Bronchial epithelial cell (primary cell): ENCODE data around the gene SEMA3C. TPM values are rescaled to one million over a fixed set of nuclear protein-coding genes. Genes with fewer than 3 reads are reported as not detected.

Source experiments
- DNase-seq: peaks from one replicate; pipeline ENCODE4 v3.0.0-alpha.2; 2010; ENCODE audit warnings: low read depth
- FAIRE-seq: peaks from 2 replicates; lab custom pipeline; 2011; peaks lifted over from hg19 to GRCh38; lab: Jason Lieb, UNC
- H3K27me3 ChIP-seq: 2 replicates; pipeline ENCODE4 v1.5.1; 2011; ENCODE audit warnings: low read length; ENCODE audit not compliant: control insufficient read depth, insufficient read depth
- H3K36me3 ChIP-seq: 2 replicates; pipeline ENCODE4 v1.5.1; 2011; ENCODE audit warnings: low read length; ENCODE audit not compliant: control insufficient read depth, insufficient read depth
- H3K4me3 ChIP-seq: 2 replicates; pipeline ENCODE4 v1.5.1; 2011; ENCODE audit warnings: mild to moderate bottlenecking, low read depth, low read length, control low read depth
- total RNA-seq: library from RNA; depleted of rRNA; stranded (reverse); fragments of >200 nt; gene quantifications from 2 replicates; pipeline ENCODE4 v1.2.1, GENCODE V29; 2014
- TF ChIP-seq, protein P1 (sequence below): IDR thresholded peaks from 2 replicates; pipeline ENCODE4 v1.5.1; 2011; ENCODE audit warnings: mild to moderate bottlenecking, moderate library complexity, low read length, control low read depth, inconsistent platforms; ENCODE audit not compliant: insufficient read depth, severe bottlenecking

Gene SEMA3C
- total RNA-seq, 1 donor from 2014 or later = 178 TPM

DNA sequence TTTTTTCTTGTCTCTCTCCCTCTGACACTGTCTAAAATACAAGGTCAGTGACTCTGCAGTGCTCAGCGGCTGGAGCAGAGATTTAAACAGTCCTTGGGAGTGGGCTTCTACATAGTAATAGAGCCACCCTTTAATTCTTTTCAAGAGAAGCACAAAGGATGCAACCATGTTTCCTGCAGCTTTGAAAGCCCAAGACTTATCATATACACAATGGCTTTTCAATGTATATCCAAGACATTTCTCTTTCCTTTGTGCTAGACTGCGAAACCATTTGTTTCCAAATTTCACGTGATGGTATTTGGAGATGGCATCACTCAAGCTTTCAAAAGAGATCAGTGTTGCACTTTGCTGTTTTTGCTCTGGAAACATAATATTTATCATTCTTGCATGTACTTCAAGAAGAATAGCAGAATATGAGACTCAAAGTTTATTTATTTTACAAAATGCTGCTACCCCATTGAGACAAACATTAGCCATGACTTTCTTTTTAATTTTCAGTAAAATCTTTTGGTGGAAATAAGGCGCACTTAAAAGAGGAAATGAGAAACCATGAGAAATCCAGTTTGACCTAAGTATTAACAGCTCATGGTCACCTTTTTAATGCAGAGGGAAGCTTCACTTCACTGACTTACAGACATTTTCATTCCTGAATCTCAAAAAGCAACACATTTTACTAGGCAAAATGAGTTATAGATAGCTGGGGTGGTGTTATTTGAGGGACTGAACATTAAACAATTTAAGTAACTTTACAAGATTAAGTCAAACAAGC, 76.6 kb downstream of the SEMA3C start:
- no peak for FAIRE-seq
- TF ChIP-seq, protein P1, sequence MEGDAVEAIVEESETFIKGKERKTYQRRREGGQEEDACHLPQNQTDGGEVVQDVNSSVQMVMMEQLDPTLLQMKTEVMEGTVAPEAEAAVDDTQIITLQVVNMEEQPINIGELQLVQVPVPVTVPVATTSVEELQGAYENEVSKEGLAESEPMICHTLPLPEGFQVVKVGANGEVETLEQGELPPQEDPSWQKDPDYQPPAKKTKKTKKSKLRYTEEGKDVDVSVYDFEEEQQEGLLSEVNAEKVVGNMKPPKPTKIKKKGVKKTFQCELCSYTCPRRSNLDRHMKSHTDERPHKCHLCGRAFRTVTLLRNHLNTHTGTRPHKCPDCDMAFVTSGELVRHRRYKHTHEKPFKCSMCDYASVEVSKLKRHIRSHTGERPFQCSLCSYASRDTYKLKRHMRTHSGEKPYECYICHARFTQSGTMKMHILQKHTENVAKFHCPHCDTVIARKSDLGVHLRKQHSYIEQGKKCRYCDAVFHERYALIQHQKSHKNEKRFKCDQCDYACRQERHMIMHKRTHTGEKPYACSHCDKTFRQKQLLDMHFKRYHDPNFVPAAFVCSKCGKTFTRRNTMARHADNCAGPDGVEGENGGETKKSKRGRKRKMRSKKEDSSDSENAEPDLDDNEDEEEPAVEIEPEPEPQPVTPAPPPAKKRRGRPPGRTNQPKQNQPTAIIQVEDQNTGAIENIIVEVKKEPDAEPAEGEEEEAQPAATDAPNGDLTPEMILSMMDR = no peak

DNA sequence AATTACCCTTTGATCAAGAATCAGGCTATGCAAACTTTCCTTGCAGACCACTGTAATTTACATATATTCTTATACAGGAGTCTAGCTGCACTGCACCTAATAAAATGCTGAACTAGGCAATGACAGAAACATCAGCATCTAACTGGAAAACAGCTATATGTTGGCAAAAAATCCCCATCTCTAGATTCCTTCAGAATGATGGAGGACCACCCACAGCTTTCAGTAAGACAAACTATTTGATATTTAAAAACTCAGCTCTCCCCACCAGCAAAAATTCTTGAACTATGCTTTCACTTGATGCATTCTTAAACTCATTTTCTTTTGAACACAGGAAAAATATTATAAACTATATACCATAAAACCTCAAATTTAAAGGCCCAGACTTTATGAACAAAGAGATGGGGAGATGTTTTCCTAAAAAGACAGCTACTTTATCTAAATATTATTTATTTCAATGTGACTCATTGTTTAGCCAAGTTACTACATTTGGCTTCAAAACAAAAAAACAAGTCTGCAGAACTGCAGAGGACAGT, 77.4 kb downstream of the SEMA3C start:
- DNase-seq = no peak
- Histone ChIP-seq H3K27me3 (no peaks in the 10 kb centered on the region), H3K4me3 (no peak overlapping the region), H3K36me3 (no peaks in the 10 kb centered on the region)
- TF ChIP-seq, protein P1 = no peak
- no peak for FAIRE-seq

More for the DNA sequence above, 76.6 kb downstream of the SEMA3C start:
- Histone ChIP-seq H3K4me3 (no peak overlapping the region), H3K36me3 (no peaks in the 10 kb centered on the region), H3K27me3 (no peaks in the 10 kb centered on the region)
- no peak for DNase-seq

DNA sequence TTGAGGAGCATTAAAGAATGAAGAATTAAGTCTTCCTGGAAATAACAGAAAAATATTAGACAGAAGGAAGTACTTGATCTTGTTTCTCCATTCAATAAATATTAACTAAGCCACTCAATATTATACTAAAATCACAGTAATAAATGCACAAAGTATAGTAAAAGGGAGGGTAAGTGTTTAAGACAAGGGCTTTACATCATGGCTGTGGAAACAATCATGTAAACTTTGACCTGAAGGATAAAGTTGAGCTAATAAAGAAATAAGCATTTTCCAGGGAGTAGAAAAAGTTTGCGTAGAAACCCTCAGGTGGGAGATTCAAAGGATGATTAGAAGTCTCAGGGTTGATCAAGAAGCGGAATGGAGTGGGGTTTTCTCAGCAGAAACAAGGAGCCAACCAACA, 78.2 kb downstream of the SEMA3C start:
- TF ChIP-seq, protein P1 = no peak
- H3K27me3 ChIP-seq = no peaks in the 10 kb centered on the region
- no peak overlapping the region for H3K4me3 ChIP-seq
- H3K36me3 ChIP-seq = no peaks in the 10 kb centered on the region
- no peak for DNase-seq
- FAIRE-seq = no peak

DNA sequence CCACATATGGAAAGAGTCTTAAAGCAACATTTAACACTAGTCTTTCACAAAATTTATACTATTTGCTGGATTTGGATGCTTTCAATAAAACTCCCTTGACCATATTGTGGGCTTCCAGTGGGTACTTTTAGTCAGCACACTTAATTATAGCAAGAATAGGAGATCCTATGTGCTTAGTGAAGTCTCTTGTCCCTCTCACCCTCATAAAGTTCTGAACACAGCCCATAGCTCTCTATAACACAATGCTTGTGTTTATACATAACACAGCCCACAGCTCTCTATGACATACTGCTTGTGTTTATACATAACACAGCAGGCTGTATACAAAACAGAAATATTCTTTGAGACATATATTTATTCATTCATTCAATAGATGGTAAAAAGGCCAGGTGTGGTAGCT, 79.0 kb downstream of the SEMA3C start:
- FAIRE-seq = no peak
- no peak overlapping the region for H3K4me3 ChIP-seq

DNA sequence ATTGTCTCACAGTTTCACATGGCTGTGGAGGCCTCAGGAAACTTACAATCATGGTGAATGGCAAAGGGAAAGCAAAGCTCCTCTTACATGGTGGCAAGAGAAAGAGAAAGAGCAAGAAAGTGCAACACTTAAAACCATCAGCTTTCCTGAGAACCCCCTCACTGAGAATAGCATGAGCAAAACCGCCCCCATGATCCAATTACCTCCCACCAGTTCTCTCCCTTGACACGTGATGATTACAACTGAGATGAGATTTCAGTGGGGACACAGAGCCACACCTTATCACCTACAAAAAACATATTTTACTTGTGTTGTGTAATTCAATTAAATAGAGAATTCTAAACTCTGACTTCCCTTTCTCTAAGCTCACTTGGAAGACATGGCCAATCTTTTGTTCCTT, 80.2 kb downstream of the SEMA3C start:
- H3K36me3 ChIP-seq = no peaks in the 10 kb centered on the region
- no peaks in the 10 kb centered on the region for H3K27me3 ChIP-seq
- no peak for DNase-seq
- TF ChIP-seq, protein P1 = no peak
- no peak overlapping the region for H3K4me3 ChIP-seq
- no peak for FAIRE-seq

More for the DNA sequence above, 79.0 kb downstream of the SEMA3C start:
- DNase-seq = no peak
- TF ChIP-seq, protein P1 = no peak
- Histone ChIP-seq H3K27me3 (no peaks in the 10 kb centered on the region), H3K36me3 (no peaks in the 10 kb centered on the region)

DNA sequence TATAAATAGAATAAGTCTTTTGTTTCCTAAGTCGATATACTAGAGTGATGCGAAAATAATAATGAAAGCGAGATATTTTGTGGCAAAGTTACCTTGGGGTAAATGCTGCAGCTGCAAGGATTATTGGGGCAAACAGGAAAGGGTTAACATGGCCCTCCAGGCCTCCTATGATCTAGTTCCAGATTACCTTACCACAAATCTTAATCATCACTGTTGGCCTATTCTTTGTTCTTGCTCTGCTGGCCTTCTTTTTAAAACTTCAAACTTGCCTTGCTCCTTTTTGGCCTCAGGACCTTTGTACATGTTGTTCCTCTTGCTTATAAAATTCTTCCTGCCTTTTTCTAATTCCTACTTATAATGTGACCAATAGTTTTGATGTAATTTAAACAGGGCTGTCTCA, 81.5 kb downstream of the SEMA3C start:
- TF ChIP-seq, protein P1 = no peak
- Histone ChIP-seq H3K4me3 (no peak overlapping the region), H3K36me3 (no peaks in the 10 kb centered on the region), H3K27me3 (no peaks in the 10 kb centered on the region)
- DNase-seq (no peak), FAIRE-seq (no peak)
